ENCODE measurements around the gene AMER3. TPM values are rescaled to one million over a fixed set of nuclear protein-coding genes. Genes with fewer than 3 reads are reported as not detected.

Gene AMER3
- total RNA-seq, 1 donor from 2014 or later: 6.4 TPM

DNA sequence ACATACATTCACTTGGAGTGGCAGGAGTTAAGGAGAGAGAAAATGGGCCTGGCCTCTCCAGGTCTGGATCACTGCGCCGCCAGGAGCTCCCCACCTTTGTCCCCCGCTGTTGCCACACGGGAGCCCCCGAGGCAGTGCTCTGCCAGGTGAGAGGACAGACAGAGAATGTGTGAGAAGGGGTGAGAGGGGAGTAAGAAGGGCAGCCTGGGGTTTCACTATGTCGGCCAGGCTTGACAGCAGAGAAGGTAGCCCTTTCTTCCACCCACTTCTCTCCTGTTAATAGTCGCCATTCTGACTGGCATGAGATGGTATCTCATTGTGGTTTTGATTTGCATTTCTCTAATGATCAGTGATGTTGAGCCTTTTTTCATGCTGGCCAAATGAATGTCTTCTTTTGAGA, 55.1 kb downstream of the AMER3 start:
- Mint-ChIP-seq H3K27me3 (peaks cover 14% of the 10 kb centered on the region), H3K4me1 (ENCODE audit: low read depth) (no peaks in the 10 kb centered on the region), H3K27ac (no peak overlapping the region), H3K4me3 (ENCODE audit: low read depth) (no peak overlapping the region), H3K36me3 (ENCODE audit: insufficient read depth) (no peaks in the 10 kb centered on the region), H3K9me3 (ENCODE audit: low read depth) (no peaks in the 10 kb centered on the region)
- TF ChIP-seq, protein P1, sequence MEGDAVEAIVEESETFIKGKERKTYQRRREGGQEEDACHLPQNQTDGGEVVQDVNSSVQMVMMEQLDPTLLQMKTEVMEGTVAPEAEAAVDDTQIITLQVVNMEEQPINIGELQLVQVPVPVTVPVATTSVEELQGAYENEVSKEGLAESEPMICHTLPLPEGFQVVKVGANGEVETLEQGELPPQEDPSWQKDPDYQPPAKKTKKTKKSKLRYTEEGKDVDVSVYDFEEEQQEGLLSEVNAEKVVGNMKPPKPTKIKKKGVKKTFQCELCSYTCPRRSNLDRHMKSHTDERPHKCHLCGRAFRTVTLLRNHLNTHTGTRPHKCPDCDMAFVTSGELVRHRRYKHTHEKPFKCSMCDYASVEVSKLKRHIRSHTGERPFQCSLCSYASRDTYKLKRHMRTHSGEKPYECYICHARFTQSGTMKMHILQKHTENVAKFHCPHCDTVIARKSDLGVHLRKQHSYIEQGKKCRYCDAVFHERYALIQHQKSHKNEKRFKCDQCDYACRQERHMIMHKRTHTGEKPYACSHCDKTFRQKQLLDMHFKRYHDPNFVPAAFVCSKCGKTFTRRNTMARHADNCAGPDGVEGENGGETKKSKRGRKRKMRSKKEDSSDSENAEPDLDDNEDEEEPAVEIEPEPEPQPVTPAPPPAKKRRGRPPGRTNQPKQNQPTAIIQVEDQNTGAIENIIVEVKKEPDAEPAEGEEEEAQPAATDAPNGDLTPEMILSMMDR (IDR thresholded peaks at IDR 0.05; ENCODE audit: unreplicated experiment): no peak
- no peak for DNase-seq (ENCODE audit: low spot score, unreplicated experiment)

DNA sequence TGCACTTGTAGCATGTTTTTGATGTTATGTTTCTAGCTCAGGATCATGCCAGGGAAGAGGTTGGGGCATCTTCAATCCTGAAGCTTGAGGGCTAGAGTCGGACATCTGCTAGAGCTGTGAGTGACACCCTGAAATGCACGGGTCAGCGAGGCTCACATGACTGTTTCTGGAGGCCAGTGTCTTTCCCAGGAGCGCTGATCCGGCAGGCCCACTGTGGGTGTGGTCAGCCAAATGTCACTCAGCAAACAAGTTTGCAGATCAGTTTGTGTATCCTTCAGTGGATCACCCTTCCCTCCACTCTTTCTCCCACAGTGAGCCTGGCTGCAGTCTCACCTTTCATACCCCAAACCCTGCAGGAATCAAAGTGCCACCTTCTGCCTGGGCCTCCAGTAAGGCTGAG, 58.4 kb downstream of the AMER3 start:
- Mint-ChIP-seq H3K9me3 (ENCODE audit: low read depth) (no peaks in the 10 kb centered on the region), H3K27ac (no peak overlapping the region), H3K27me3 (peaks cover 11% of the 10 kb centered on the region), H3K4me1 (ENCODE audit: low read depth) (no peaks in the 10 kb centered on the region), H3K4me3 (ENCODE audit: low read depth) (no peak overlapping the region), H3K36me3 (ENCODE audit: insufficient read depth) (no peaks in the 10 kb centered on the region)
- TF ChIP-seq, protein P1 (IDR thresholded peaks at IDR 0.05; ENCODE audit: unreplicated experiment): no peak
- DNase-seq (ENCODE audit: low spot score, unreplicated experiment): no peak

DNA sequence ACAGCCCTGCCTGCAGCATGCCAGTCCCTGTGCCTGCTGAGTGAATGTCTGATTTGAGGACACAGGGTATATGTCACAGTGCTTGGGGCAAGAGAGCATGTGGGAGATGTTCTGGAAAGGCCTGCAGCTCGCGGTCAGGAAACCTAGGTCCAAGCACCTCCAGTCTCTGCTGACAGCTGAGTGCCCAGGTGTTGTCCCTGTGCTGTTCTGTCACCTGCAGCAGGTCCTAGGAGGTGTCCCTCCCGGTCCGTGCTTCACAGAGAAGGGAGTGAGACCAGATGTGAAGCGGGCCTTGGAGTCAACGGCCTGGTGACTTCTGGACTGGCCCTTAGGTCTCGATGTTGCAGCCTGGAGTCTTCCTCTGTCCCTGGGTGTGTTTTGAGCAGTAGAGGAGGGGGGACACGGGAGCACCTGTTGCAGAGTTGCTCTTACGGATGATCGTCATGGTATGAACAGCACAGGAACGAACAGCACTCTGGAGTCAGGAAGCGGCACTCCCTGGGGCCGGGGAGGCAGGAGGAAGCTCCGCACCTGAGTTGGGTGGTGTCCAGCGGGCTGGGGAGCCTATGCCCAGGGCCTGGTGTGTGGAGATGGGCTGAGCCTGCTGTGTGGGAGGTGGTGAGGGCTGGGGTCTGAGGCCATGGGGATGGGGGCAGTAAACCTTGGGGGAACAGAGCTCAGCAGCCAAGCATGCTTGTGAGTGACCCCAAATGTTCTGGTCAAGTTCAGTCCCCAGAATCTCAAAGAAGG, 59.8 kb downstream of the AMER3 start:
- no peak for DNase-seq (ENCODE audit: low spot score, unreplicated experiment)
- Mint-ChIP-seq H3K4me3 (ENCODE audit: low read depth) (no peak overlapping the region), H3K4me1 (ENCODE audit: low read depth) (peaks cover 3% of the 10 kb centered on the region), H3K27me3 (peaks cover 11% of the 10 kb centered on the region), H3K9me3 (ENCODE audit: low read depth) (no peaks in the 10 kb centered on the region), H3K27ac (no peak overlapping the region), H3K36me3 (ENCODE audit: insufficient read depth) (no peaks in the 10 kb centered on the region)
- TF ChIP-seq, protein P1 (IDR thresholded peaks at IDR 0.05; ENCODE audit: unreplicated experiment): no peak

Other genes with a start within 250 kb of the AMER3 start
- 4.9 and 5.6 TPM in 2 replicates for gene POTEI, start 246.2 kb upstream of the AMER3 start, total RNA-seq
- gene CFC1B, start 234.3 kb upstream of the AMER3 start, total RNA-seq: not detected in 2 replicates
- 27.7 and 30.9 TPM in 2 replicates for gene CFC1, start 156.0 kb upstream of the AMER3 start, total RNA-seq
- 0.19 and 0.24 TPM in 2 replicates for gene POTEJ, start 144.1 kb upstream of the AMER3 start, total RNA-seq
- gene GPR148, start 26.5 kb upstream of the AMER3 start, total RNA-seq: 0.46 and 1.2 TPM in 2 replicates
- 5.6 and 6.5 TPM in 2 replicates for gene ARHGEF4, start 81.4 kb downstream of the AMER3 start, total RNA-seq